KOPT-K1 (cell line): ENCODE results near the gene RNH1.
"Not testable (repeated sequence)": the region's sequence is repeated elsewhere in the genome, so short reads cannot be mapped to it uniquely, and the experiment has no call there.

Experiments used
- H3K27ac ChIP-seq: fragments of 200-600 bp; sonication (generic); 2 replicates; pipeline ENCODE4 v1.5.1; 2016; ENCODE audit warnings: antibody characterized with exemption, mild to moderate bottlenecking, low read depth, low read length; ENCODE audit not compliant: poor library complexity, severe bottlenecking
- H3K36me3 ChIP-seq: fragments of 200-600 bp; sonication (generic); 2 replicates; pipeline ENCODE4 v1.5.1; 2017; ENCODE audit warnings: antibody characterized with exemption, mild to moderate bottlenecking, low read length, moderate library complexity; ENCODE audit not compliant: insufficient read depth
- H3K9me3 ChIP-seq: fragments of 200-600 bp; sonication (generic); 2 replicates; pipeline ENCODE4 v1.5.1; 2017; ENCODE audit warnings: antibody characterized with exemption, low read length, mild to moderate bottlenecking; ENCODE audit not compliant: insufficient read depth, poor library complexity, severe bottlenecking

RNH1 gene

DNA sequence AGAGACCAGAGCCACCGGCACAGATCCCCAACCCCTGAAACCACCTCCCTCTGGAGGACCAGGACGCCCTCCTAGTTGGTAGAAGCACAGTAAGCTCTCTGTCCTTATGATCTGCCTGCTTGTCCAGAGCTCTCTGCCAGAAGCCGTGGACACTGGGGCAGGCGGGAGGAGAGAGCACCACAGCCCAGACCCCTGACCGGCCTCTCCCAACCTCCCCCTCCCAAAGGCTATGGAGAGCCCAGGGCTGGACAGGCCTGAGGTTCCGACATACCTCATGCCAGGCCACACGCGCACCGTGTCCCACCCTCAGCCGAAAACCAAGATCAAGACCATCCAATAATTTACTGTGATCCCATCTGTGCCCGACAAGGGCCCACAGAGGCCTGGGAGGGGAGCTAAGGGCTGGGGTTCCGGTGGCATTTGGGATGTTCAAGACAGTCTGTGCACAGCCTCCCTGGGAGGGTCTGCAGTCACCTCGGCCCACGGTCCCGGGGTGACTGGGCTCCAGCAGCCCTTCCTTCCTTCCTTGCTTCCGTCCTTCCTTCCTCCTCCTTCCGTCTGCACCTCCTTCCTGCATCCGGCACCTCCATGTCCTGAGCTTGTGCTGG, 25.0 kb upstream of the RNH1 start:
- Histone ChIP-seq H3K36me3 (peaks cover 24% of the 10 kb centered on the region), H3K9me3 (no peaks in the 10 kb centered on the region), H3K27ac (no peak overlapping the region)

DNA sequence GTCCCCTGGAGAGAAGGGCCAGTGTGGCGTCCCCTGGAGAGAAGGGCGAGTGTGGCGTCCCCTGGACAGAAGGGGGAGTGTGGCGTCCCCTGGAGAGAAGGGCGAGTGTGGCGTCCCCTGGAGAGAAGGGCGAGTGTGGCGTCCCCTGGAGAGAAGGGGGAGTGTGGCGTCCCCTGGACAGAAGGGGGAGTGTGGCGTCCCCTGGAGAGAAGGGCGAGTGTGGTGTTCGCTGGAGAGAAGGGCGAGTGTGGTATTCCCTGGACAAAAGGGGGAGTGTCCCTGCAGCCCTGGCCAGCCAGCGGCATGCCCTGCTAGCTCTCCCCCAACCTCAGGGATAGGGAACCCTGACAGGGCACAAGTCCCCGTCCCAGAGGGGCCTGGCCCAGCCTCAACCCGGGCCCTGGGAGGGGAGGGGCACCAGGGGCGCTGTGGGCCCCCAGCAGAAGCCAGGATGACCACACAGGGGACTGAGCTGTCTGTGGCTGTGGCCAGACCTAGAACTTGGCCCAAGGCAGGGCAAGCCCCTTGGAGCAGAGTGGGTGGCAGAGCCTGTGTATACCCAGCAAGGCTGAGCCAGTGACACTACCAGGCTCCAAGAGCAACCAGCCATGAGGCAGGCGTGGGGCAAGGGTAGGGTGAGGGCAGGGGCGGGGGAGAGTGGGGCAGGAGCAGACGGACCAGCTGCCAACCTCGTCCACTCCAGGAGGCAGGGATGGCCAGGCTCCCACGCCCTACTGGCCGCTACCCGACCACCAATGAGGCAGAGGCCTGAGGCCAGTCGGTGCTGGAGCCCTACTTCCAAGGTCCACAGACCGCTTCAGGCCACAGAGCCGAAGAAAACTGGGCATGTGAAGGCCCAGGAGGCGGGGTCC, 24.2 kb upstream of the RNH1 start:
- Histone ChIP-seq H3K27ac (no peak overlapping the region), H3K36me3 (peaks cover 24% of the 10 kb centered on the region), H3K9me3 (no peaks in the 10 kb centered on the region)

DNA sequence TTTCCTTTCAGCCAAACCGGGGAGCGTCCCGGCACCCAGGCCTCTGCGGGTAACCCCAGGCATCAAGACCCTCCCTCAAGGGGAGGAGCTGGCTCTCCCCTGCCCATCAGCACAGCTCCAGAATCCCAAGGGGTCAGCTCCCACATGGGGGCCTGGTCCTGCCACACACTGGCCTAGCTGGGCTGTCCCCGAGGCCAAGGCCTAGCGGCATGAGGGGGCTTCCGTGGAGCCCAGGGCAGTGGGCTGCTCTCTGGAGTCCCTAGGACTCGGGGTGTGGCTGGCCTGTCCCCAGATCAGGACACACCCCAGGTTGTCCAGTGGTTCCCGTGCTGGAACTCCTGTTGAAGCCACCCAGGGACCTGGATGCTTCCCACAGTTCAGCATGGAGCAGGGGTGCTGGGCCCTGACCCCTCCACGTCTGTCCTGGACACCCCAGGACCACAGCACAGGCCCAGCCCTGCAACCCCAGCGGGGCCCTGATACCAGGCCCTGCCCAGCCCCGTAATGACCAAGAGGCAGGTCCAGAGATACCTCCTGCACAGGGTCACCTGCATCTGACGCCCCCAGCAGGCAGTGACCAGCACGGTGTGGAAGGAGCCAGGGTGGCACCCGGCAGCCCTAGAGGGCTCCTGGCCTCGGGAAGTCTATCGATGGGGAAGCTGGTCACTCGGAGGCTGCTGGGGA, 22.8 kb upstream of the RNH1 start:
- Histone ChIP-seq H3K27ac (no peak overlapping the region), H3K36me3 (peaks cover 24% of the 10 kb centered on the region), H3K9me3 (no peaks in the 10 kb centered on the region)

DNA sequence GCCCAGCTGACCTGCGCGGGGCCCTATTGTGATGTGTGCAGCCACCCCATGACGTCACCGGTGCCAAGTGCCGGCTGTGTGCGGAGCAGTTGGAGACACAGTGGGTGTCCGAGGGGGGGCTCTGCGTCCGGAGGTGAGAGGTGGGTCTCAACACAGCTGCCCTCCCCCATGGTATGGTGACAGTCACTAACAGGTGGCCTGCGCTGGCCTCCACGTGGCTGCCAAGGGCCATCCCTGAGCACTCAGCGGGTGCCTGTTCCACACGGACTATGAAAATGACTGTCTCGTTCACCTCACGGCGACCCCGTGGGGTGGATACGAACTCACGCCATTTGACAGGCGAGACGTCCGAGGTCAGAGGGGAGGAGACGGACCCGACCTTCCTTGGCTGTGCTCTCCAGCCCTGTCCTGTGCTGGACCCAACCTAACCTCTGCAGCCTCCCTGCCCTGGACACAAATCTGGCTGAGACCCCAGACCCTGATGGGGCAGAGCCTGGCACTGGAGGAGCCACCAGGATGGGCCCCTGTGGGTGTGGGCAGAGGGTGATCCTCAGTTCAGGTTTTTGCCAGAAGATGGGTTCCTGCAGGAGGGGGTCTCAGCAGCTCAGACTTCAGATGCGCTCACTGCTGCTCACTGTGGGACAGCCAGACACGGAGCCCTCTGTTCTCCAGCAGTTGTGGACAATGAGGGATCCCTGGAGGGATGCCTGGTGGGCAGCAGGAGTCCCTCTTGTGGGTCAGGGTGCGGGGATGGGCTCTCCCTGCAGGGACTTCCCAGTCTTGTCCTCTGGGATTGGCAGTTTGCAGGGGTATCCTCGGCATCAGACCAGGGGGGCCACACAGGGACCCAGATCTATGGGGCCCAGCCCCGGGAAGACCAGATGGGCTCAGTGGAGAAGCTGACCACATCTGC, 22.0 kb upstream of the RNH1 start:
- Histone ChIP-seq H3K9me3 (no peaks in the 10 kb centered on the region), H3K27ac (no peak overlapping the region), H3K36me3 (peaks cover 24% of the 10 kb centered on the region)

DNA sequence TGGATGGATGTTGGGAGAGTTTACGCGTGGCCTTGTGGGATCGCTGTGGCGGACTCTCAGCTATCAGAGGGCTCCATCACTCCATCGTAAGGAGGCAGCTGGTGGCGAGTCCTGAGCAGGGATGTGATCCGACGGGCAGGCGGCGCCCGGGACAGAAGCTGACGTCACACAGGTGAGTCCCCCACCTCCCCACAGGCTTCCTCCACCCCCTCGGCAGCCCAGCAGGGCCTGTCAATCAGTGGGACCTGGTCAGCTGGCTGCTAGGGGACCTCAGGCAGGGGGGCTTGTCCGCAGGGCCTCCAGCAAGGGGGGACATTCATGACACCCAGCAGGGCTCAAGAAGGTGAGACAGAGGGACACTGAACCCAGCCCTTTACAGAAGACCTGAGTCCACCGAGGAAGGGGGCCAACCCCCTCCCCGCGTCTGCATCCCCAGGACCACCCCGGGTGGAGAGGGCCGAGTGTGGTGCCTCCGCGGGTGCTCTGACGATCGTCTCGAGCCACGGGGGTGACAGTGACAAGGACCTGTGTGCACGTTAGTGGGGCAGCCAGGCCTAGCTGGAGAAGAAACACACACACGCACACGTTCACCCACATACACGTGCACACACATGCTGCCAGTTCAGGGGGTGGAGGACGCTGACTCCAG, 21.2 kb upstream of the RNH1 start:
- H3K36me3 ChIP-seq = peaks cover 16% of the 10 kb centered on the region

DNA sequence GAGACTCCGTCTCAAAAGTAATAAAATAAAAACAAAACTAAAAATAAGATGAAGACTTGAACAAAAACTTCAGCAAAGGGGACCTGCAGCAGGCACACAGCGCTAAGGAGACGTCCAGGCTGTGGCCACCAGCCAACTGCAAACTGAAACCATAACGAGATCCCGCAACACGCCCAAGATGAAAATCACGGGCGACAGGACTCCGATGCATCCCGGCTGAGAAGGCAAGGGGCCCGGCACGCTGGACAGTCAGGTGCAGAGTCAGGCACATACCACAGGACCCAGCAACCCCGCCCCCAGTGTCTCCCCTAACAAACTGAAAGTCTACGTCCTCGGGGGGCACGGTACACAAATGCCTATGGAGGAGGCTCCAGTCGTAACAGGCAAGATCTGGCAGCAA, 19.1 kb upstream of the RNH1 start:
- H3K9me3 ChIP-seq = no peaks in the 10 kb centered on the region
- no peak overlapping the region for H3K27ac ChIP-seq
- no peaks in the 10 kb centered on the region; the same call in 1 of the 2 replicates for H3K36me3 ChIP-seq

More for the DNA sequence above, 21.2 kb upstream of the RNH1 start:
- no peak overlapping the region for H3K27ac ChIP-seq
- no peaks in the 10 kb centered on the region for H3K9me3 ChIP-seq

DNA sequence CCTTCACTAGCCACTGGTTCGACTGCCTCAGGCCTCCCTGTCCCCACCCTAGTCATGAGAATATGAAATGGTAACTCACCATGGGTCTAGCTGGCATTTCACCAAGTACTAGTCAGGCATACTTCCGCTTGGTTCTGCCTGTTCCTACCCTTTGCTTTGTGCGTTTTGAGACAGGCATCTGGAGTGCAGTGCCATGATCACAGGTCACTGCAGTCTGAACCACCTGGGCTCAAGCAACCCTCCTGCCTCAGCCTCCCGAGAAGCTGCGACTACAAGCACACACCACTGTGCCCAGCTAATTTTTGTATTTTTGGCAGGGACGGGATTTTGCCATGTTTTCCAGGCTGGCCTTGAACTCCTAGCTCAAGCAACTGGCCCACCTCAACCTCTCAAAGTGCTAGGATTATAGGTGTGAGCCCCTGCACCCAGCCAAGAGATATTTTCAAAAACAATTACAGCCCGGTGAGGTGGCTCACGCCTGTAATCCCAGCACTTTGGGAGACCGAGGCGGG, 14.2 kb upstream of the RNH1 start:
- Histone ChIP-seq H3K9me3 (peaks cover 8% of the 10 kb centered on the region), H3K36me3 (no peaks in the 10 kb centered on the region), H3K27ac (no peak overlapping the region)

DNA sequence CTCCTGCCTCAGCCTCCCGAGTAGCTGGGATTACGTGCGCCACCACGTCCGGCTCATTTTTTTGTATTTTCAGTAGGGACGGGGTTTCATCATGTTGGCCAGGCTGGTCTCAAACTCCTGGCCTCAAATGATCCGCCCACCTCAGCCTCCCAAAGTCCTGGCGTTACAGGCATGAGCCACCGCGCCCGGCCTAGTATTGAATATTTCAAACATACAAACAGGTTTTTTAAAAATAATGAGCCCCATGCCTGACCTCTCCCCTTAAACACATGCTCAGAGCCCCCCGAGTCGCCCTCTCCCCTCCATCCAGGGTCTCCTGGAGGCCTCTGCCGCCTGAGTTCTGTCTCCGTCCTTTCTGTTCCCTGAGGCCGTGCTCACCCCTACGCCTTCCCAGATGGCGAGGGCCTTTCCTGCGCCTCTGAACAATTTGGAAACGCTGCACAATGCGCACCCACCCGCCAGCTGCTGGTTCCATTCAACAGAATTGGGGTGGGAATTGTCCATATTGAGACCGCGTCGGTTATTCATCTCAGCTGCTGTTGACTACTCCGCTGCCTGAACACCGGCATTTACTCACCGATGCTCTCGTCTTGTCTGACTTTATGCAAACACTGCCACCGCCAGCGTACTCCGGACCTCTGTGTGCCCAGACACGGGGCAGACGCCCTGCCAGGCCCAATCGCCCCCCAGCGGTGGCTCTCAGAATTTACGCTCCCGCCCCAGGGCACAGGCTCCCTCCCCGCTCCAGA, 13.6 kb upstream of the RNH1 start:
- H3K27ac ChIP-seq = no peak overlapping the region
- peaks cover 12% of the 10 kb centered on the region for H3K9me3 ChIP-seq
- H3K36me3 ChIP-seq = no peaks in the 10 kb centered on the region

DNA sequence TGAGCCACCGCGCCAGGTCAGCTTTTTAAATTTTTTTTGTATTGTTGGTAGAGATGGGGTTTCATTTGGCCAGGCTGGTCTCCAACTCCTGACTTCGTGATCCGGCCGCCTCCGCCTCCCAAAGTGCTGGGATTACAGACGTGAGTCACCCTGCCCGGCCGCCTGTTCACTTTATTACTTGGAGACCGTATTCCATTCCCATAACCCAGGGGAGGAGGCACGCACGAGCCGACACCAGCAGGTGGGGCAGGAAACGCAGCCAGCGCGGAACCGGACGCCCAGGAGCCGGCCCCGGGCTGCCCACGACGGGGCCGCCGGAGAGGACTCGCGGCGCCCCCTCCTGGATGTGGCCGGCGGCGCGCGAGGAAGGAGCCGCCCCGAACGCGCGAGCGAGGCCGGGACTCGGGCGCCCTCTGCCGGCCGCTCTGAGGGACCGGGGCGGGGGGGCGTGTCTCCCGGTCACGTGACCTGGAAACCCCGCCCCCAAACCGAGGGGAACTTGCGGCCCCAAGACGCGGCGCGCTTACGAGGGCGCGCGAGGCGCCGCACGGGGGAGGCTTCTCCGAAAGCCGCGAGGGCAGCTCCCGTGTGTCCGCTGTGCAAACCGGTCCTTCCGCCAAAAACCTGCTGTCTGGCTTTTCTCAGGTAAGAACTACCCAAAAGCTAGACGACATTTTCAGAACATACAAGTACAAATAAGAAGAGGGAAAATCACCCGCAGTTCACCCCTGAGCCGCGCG, 11.6 kb upstream of the RNH1 start:
- no peaks in the 10 kb centered on the region; the same call in 1 of the 2 replicates for H3K36me3 ChIP-seq
- H3K27ac ChIP-seq = peak overlapping the region; percentile 23
- H3K9me3 ChIP-seq = peaks cover 12% of the 10 kb centered on the region

DNA sequence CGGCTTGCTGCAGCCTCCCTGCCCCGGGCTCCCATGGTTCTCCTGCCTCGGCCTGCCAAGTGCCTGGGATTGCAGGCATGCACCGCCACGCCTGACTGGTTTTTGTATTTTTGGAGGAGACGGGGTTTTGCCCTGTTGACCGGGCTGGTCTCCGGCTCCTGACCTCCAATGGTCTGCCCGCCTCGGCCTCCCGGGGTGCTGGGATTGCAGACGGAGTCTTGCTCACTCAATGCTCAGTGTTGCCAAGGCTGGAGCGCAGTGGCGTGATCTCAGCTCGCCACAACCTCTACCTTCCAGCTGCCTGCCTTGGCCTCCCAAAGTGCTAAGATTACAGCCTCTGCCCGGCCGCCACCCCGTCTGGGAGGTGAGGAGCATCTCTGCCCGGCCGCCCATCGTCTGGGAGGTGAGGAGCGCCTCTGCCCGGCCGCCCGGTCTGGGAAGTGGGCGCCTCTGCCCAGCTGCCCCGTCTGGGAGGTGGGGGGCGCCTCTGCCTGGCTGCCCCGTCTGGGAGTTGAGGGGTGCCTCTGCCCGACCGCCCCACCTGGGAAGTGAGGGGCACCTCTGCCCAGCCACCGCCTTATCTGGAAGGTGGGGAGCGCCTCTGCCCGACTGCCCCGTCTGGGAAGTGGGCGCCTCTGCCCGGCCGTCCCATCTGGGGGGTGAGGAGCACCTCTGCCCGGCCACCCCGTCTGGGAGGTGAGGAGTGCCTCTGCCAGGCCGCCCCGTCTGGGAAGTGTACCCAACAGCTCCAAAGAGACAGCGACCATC, 10.1 kb upstream of the RNH1 start:
- not testable (repeated sequence) for H3K36me3 ChIP-seq, H3K27ac ChIP-seq
- H3K9me3 ChIP-seq = peaks cover 12% of the 10 kb centered on the region

DNA sequence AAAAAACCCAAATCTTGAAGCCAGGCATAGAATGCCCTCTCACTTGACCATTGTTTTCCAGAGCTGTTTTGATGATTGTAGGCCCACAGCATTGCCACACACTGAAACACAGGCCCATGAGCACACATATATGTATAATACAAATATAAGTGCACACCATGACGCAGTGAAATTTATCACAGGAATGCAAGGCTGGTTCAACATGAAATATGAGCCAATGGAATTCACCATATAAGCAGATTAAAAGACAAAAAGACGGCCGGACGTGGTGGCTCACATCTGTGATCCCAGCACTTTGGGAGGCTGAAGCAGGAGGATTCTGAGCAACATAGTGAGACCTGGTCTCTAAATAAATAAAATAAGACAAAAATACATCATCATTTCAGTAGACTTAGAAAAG, 9.4 kb upstream of the RNH1 start:
- H3K9me3 ChIP-seq = peaks cover 12% of the 10 kb centered on the region
- no peak overlapping the region for H3K27ac ChIP-seq
- H3K36me3 ChIP-seq = no peaks in the 10 kb centered on the region; the same call in 1 of the 2 replicates

DNA sequence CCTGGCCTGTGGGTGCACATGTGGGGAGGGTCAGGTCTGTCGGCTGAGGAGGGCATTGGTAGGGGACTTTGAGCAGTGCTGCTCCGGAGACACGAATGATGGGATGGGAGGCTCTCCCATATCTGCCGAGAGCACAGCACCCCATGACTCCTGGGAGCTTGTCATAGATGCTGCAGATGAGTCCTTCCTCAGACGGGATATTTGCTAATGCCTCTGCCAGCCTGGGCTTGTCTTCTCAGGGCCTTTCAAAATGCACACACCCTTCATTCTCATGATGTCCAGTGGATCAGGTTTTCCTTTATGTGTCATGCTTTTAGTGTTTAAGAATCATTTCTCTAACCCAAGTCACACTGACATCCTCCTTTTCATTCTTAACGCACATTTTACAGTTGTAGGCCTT, 8.1 kb upstream of the RNH1 start:
- H3K27ac ChIP-seq = no peak overlapping the region
- H3K36me3 ChIP-seq = peaks cover 6% of the 10 kb centered on the region
- H3K9me3 ChIP-seq = peaks cover 12% of the 10 kb centered on the region
